Measurements from ENCODE around the gene ADIPOR2.

The ADIPOR2 gene

DNA sequence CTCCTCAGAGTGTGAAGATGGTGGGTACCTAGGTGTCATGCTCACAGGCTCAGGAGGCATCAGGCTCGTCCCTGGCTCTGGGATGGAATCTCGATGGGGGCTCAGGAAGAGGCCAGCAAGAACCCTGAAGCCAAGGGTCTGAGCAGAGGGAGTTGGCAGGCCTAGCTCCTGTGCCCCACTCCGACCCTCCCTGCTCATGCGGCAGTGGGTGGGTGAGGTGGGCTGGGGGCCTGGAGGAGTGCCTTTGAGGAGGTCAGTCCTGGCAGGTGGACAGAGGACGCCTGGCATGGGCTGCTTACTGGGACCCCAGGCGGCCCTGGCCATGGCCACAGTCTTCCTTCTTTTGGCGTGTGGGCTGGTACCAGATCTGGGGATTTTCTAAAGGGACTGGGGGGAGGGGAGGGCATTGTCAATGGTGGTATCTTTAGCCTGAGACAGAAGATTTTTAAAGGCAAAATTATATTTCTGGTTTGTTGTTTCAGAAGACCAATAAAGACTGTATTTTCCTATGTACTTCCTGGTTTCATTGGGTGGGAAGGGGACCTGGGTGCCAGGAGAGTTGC is 145.5 kb downstream of the ADIPOR2 start:
- TF ChIP-seq, protein P1, sequence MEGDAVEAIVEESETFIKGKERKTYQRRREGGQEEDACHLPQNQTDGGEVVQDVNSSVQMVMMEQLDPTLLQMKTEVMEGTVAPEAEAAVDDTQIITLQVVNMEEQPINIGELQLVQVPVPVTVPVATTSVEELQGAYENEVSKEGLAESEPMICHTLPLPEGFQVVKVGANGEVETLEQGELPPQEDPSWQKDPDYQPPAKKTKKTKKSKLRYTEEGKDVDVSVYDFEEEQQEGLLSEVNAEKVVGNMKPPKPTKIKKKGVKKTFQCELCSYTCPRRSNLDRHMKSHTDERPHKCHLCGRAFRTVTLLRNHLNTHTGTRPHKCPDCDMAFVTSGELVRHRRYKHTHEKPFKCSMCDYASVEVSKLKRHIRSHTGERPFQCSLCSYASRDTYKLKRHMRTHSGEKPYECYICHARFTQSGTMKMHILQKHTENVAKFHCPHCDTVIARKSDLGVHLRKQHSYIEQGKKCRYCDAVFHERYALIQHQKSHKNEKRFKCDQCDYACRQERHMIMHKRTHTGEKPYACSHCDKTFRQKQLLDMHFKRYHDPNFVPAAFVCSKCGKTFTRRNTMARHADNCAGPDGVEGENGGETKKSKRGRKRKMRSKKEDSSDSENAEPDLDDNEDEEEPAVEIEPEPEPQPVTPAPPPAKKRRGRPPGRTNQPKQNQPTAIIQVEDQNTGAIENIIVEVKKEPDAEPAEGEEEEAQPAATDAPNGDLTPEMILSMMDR (IDR thresholded peaks at IDR 0.05; ENCODE audit: borderline replicate concordance, insufficient read depth, low read depth, low read length): no peak
- H3K4me3 ChIP-seq (ENCODE audit: low read depth, low read length): no peak overlapping the region

DNA sequence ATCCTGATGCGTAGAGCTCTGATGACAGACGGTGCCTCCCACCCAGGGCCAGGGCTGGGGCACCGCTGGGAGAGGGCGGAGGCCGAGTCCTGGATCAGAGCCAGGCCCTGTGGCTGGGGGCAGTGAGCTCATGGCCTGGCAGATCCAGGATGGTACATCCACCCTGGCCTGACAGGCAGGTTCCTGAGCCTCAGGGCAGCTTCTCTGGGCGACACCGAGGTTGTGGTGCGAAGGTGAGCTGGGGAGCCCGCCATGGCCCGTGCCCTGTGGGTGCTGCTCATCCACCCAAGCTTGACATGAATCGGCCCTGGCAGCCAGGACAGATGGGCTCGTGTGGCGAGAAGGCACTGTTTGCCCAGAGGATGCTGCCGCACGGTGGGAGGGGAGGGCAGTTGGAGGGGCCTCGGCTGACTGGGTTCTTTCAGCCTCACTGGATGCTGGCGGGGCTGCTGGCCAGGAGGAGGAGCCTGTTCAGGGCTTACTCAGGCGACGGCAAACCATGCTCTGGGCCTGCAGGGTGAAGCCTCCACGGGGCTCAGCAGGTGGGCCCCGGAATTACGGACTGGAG is 146.1 kb downstream of the ADIPOR2 start:
- TF ChIP-seq, protein P1 (IDR thresholded peaks at IDR 0.05; ENCODE audit: borderline replicate concordance, insufficient read depth, low read depth, low read length): no peak
- no peak overlapping the region for H3K4me3 ChIP-seq (ENCODE audit: low read depth, low read length)

DNA sequence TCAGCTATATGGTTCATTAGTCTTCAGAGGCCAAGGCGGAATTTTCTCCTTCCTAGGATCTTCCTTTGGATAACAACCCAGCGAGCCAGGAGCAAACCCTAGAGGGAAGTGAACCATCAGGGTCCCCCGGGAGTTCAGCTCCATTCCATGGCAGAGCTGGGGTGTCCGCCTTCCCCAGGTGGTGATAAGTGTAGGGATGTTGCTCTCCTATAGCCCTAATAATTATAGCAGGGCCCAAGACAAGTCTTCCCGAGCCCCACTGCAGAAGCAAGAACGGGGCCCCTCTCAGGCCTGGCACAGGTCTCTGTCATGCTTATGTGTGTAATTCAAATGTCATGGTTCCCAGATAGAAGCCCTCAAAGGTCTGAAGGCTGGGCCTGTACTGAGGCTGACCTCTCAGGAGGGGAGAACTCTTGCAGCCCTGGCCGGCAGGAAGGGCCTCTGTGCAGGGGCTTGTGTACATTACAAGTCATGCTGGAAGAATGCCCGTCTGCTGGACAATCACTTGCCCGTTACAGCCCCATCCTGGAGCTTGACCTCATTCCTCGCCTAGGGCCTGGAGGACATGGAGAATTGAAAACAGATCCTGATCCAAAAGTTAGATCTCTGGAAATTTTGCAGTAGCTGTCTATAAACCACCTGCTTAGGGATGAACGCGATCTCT is 146.8 kb downstream of the ADIPOR2 start:
- TF ChIP-seq, protein P1 (IDR thresholded peaks at IDR 0.05; ENCODE audit: borderline replicate concordance, insufficient read depth, low read depth, low read length): no peak
- H3K4me3 ChIP-seq (ENCODE audit: low read depth, low read length): no peak overlapping the region
